GM19240 (cell line): Measurements from ENCODE around the gene PPP3CA.
"Not testable (repeated sequence)": the region's sequence is repeated elsewhere in the genome, so short reads cannot be mapped to it uniquely, and the experiment has no call there.

Experiments used
- DNase-seq: peaks from one replicate; pipeline ENCODE4 v3.0.0; 2011; ENCODE audit warnings: low spot score; ENCODE audit not compliant: insufficient read length

The PPP3CA gene

DNA sequence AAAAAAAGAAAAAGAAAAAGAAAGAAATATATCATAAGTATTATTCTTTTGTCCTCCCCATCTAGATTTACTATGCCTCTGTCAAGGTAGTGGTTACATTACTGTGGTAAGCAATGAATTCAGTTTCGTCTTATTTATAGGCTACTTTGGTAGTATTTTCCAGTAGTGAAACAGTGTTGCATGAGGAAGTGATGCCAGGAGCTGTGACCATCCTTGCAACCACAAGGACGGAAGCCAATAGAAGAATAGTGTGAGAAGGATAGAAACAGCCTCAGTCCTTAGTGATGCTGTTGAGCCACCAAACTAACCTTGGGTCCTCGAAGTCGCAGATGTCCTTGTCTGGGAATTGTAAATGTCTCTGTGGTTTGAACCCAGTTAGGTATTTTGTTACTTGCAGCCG, 328.5 kb downstream of the PPP3CA start:
- no peak for DNase-seq

DNA sequence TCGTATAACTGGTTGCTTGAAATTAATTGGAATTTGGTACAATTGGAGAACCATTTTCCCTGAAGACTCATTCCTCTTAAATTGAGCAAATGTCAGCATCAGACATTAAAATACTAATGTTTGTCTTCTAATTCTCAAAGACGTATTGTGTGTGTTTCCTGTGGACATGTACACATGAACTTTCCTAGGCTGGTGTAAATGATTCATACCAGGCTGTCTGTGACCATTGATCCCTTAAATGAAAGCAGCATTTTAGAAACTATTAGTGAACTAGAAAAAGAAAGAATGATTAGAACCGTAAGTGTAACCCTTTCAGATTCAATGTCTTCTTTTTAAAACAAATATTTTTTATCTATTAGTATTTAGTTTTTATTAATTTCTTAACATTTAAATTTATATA, 332.9 kb downstream of the PPP3CA start:
- no peak for DNase-seq

DNA sequence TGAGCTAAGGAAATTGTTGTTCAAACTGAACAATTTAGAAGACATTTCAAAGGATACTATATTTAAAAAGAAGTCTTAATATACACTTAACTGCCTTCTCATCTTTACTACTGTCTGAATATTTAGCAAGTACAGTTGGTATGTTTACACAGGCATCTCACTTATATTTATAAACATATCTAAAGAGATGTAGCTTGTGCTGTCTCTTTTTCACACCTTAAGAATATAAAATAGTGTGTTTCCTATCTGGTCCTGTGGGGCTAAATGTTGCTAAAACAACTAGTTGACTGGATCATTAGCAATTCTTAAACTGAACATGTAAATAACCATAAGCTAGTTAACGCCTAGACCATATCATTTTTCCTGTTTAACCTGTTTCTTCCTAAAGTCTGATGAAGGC, 336.3 kb downstream of the PPP3CA start:
- no peak for DNase-seq

DNA sequence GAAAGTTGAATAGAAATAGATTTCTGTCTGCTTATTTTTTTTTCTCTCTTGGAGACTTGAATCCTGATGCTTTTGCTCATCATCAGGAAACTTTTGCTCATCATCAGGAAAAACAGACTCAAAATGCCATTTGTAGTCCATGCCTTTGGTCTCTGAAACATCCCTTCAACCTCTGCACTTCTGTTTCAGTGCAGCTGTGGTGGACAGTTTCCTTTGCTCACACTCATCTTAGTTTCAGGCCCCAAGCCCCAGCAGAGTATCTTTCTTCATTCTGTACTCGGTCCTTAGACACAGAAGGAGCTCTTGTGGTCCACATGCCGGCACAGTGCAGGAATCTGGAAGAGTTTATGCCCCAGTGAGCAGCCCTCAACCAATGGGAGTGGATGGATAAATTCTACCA, 337.9 kb downstream of the PPP3CA start:
- no peak for DNase-seq

DNA sequence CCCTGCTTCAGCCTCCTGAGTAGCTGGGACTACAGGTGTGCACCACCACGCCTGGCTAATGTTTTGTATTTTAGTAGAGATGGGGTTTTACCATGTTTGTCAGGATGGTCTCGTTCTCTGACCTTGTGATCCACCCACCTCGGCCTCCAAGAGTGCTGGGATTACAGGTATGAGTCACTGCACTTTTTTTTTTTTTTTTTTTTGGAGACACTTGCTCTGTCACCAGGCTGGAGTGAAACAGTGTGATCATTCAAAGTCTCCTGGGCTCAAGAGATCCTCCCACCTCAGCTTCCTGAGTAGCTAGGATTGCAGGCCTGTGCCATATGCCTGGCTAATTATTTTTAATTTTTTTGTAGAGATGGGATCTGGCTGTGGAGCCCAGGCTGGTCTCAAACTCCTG, 338.8 kb downstream of the PPP3CA start:
- DNase-seq, result no peak

DNA sequence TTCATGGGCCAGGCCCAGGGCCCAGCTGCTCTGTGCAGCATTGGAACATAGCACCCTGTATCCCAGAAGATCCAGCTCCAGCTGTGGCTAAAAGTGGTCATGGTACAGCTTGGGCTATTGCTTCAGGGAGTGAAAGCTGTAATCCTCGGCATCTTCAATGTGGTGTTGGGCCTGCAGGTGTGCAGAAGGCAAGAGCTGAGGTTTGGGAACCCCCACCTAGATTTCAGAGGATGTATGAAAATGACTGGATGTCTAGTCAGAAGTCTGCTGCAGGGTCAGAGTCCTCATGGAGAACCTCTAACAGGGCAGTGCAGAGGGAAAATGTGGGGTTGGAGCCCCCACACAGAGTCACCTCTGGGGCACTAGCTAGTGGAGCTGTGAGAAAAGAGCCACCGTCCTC, 341.7 kb downstream of the PPP3CA start:
- no peak for DNase-seq

DNA sequence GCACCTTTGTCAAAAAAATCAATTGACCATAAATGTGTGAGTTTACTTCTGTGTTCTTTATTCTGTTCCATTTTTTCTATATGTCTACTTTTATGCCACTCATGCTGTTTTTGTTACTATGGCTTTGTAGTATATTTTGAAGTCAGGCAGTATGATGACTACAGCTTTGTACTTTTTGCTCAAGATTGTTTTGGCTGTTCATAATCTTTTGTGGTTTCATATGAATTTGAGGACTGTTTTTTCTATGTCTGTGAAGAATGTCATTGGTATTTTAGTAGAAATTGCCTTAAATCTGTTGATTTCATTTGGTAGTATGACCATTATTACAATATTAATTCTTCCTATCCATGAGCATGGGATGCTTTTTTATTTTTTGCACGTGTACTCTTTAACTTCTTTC, 346.8 kb downstream of the PPP3CA start:
- DNase-seq, result no peak

DNA sequence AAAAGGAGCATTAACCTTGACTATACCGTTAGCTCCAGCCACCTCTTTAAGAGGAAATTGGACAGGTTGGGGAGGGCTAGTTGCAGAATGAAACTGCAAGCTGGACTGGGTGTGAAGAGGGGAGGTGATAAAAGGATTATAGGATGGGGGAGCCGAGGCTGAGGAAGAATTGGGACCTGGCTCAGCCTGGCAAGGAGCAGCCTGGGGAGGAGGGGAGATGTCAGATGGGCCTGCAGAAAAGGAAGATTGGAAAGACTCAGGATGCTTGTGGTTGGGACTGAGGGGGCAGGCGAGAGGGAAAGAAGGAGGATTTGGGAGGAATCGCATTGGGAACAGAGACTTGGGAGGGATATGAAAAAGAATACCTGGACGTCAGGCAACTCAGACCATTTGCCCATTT, 351.7 kb downstream of the PPP3CA start:
- no peak for DNase-seq

DNA sequence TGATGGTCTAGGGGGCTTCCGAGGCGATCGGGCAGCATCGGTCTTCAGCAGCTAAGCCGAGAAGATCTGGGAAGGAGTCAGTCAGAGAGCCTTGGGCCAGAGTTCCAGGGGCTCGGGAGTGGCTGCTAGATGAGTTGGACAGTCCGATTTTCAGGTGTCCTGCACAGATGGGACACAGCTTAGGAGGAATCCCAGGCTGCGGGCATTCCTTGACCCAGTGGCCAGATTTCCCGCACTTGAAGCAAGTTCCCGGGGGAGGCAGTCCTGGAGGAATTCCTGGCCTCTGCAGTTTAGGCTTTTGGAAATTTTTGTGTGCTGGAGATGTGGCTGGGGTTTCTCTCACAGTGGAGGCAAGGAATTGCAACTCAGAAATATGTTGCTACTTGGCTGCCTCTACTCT, 352.3 kb downstream of the PPP3CA start:
- not testable (repeated sequence) for DNase-seq

DNA sequence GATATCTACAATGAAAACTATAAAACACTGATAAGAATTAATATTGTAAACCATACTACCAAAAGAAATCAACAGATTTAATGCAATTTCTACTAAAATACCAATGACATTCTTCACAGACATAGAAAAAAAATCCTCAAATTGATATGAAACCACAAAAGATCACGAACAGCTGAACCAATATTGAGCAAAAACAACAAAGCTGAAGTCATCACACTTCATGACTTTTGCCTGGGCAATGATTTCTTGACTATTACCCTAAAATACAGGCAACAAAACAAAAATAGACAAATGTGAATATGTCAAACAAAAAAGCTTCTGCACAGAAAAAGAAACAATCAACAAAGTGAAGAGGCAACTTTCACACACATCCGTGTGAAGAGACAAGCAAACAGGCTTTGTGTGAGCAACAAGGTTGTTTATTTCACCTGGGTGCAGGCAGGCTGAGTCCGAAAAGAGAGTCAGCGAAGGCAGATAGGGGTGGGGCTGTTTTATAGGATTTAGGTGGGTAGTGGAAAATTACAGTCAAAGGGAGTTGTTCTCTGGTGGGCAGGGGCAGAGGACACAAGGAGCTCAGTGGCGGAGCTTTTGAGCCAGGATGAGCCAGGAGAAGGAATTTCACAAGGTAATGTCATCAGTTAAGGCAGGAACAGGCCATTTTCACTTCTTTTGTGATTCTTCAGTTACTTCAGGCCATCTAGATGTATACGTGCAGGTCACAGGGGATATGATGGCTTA, 355.8 kb downstream of the PPP3CA start:
- DNase-seq, result not testable (repeated sequence)

DNA sequence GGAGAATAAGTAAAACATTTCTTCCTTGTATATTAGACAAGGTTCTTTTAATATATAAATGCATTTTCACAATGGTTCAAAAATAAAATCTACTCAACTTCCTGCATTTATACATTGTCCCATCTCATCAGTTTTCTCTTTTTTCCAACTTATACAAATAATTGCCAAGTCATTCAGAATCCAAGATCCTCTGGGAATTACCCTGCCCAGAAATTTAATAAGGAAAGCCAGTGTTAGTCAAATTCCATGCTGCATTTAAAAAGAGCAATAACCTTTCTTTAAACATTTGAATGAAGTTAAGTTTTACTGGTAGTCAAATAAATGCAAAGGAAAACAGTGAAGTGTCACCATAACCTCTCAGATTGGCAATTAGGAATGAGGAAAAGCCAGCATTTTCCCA, 357.9 kb downstream of the PPP3CA start:
- no peak for DNase-seq

DNA sequence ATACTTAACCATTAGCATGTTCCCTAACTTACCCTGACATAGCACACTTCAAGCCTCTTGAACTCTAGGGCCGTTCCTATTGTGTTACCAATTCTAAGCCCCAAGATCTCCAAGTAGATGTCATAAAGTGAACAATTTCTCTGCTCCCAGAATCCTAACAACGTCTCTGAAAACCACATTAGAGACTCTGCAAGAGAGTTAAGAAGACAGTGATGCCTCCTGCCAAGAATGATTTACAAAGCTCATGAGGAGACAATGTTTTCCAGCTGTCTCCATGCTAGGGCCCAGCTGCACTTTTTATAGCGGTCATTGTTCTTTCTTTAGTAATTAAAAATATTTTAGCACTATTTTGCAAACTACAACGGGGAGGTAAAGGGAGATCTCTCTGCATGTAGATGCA, 358.4 kb downstream of the PPP3CA start:
- DNase-seq, result no peak

DNA sequence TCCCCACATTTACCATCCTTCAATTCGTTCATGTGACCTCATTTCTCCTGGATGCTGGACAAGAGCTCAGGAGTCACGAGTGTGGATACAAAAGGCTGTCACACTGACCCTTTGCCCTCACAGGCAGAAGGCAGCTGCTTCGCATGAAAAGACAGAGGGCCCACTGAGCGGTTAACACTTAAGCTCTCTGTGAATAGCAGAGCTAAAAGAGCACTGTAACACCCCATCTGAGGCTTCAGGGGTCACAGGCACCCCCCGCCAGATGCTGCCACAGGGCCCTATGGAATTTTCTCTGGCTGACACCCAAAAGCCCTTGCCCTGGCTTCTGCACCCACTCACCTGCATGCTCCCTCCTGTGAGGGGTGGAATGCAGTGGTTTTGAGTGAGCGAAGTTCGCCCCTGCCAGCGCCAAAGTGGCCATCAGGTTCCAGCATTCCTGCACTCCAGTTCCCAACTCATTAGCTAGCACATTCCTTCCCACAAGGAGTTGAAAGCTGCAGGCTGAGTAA, 360.9 kb downstream of the PPP3CA start:
- no peak for DNase-seq

DNA sequence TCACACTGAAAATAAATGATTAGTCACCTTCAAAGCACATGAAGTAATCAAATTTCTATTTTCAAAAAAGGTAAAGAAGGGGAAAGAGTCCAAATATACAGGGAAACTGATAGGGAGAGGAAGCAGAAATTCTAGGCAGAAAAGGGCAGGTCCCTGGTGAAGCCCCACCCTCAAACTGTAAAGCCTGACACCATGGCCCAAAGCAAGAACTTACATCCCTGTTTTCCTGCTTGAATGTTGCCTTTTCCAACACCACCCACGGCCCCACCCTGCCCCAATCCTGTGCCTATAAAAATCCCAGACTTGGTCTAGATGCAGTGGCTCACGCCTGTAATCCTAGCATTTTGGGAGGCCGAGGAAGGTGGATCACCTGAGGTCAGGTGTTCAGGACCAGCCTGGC, 361.8 kb downstream of the PPP3CA start:
- no peak for DNase-seq

DNA sequence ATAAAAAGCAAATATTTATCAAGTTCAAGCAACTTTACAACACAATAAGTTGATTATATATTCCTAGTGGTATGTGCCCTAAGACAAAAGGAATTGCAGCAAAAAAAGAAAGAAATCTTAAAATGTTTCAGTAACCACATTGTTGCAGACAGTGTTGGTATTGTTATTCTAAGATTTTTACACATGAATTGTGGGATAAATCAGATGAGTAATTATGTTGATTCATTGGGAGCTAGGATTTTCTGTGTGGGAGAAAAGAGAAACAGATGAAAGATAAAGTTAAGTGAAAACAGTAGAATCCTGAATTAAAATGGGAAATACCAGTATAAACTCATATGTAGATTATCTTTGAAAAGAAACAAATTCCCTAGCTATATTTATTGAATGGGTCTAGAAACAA, 362.4 kb downstream of the PPP3CA start:
- DNase-seq, result no peak

DNA sequence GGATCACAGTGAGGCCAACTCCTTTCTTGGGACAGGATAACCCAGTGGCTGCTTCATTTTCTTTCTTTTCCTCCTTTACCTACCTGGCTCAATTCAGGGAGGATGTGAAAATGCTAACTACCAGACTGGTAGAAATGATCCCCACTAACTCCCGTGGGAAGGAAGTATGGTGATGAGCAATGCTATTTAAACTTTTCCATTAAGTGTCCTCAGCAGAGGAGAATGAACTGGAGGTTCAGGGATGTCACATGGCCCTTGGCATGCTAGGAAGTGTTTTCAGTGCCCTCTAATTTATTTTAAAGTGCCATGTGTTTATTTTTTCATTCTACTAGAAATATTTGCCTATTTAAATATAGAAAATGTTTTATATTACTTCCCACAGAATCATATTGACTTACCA, 363.9 kb downstream of the PPP3CA start:
- no peak for DNase-seq

DNA sequence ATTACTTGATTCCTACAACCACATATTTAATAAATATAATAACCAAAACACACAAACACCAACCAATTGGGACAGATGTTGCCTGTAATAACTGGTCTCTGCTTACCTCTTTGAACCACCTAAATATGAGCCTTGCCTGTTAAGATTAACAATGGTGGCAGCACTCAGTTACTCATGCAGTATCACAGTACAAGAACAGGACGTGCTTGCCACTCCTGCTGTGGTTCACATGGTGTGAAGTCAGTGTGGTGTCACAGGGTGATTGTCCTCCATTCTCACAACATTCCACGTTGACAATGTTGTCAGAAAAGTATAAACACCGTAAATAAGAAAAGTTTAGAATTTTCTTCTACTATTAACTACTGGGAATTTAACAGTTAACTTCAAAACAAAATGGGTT, 365.0 kb downstream of the PPP3CA start:
- DNase-seq, result no peak

DNA sequence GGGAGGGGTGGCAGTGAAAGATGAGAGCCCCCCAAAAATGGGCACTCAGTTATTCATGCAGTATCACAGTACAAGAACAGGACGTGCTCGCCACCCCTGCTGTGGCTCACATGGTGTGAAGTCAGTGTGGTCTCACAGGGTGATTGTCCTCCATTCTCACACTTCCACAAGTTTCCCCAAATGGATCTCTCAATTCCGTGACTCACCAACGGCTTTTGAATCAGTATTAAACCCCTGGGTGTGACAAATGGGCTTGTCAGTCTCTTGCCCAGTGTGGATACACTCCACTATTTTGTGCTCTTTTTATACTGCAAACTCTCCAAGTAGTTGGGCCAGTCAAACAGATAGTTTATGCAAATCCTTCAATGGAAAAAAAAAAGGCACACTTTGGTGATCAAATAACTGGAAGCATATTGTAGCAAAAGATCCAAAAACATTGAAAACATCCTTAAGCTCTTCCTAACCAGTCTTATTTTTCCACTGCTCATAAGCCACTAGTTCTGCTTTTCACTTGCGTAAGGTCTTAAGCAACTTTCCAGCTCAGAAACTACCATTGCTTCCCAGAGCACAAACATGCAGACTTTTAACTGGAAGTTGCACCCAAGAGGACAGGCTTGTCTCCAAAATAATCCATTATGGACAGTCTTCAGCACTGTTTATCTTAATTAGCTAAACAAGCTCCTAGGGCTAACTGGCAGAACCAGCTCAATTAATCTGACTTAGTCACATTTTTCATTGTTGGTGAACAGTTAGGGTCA, 365.7 kb downstream of the PPP3CA start:
- DNase-seq, result no peak

DNA sequence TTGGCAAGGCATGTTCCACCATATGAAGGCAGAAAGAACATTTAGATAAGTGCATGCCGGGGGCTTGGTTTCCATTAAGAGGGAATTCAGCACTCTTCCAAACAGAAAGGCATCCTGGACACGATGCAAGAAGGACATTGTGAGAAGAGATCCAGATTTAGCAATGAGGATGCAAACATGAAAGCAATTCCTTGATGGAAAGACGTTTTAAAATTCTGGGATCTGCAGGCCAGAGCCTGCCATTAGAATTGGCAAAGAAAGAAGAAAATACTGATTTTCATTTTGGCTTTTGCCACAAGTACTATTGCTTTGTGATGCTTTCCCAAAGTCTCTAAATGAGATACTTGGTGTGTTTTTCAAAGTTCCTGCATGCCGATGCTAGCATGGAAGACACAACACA, 367.6 kb downstream of the PPP3CA start:
- DNase-seq, result no peak

DNA sequence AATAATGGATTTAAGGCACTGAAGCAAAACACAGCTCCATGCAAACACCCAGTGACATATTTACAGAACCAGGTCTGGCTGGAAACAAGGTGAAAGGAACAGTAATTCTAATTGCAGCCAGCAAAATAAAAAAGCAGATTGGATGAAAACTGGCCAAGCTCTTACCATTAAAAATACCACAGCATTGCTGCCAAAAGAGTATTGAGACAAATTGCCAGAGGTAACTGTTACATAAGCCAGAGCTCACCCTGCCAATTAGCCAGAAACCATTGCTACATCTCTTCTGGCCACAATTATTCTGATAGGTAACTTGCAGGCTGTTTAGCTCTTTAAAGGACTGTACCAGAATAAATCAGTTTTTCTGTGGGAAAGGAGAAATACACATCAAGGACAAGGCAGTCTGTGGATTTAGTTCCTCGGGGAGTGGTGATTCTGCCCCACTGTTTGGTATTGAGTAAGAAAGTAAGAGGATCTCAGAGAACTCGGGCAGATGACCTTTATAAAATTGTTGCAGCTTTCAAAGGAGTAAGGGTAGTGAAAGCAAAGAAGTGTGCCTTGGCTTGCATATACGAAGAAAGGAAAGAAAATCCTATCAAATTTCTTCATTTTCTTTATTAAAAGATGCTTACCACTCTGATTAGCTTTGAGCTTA, 369.5 kb downstream of the PPP3CA start:
- no peak for DNase-seq

DNA sequence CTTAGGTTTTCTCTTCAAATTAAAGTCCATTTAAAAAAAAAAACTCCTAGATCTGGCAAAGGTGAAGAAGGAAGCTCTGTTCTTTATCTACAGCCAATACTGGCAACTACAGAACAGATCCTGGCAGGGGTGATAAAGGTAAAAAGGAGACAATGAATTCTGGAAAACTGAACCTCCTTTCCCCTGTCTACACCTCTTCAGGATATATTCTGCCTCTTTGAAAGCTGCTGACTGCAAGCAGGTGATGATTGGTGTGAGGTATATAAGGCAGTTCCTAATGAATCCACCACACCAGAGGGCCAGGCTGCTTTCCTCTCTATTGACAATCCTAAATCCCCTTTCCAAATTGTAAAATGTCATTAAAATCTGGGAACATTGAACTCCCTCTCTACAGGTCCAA, 370.1 kb downstream of the PPP3CA start:
- no peak for DNase-seq
